ENCODE data around the gene FAAP100. TPM values are rescaled to one million over a fixed set of nuclear protein-coding genes. Genes with fewer than 3 reads are reported as not detected.

Gene FAAP100
- total and polyA plus RNA-seq, 2 donors: 14.0 to 21.0 TPM

DNA sequence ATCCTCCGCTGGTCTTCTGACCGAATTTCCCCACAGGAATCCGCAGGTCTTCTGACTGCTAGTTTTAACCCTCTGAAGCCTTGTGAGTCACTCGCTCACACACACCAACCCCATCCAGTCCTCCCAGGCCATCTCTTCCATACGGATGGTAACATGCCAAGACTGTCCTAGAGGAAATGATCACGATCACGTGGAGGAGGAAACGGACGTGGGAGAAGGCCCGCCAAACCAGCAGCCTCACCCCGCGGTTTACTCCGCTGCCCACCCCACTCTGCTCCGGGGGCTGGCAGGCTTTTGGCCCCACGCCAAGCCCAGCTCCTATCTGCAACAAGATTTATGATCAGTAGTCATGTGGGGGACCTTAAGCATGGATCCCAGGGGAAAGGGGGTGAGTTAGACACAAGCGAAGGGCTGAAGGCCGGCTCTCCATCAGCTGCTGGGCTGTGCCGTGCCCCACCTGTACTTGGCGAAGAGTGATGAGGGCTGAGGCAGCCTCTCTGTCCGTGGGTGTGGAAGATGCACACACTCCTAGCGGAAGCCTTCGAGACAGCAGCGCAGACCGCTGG lies 1.5 kb upstream of the FAAP100 start:
- Histone ChIP-seq H3K4me3 (ENCODE audit: low read depth, low read length) (no peak overlapping the region), H3K36me3 (ENCODE audit: insufficient read depth) (peaks cover 2% of the 10 kb centered on the region), H3K27ac (ENCODE audit: low read depth) (no peak overlapping the region), H3K4me1 (ENCODE audit: insufficient read depth) (no peaks in the 10 kb centered on the region)
- 22% methylated on average over 24 of the region's 24 CpGs for WGBS
- no peak for DNase-seq (ENCODE audit: extremely low spot score)

DNA sequence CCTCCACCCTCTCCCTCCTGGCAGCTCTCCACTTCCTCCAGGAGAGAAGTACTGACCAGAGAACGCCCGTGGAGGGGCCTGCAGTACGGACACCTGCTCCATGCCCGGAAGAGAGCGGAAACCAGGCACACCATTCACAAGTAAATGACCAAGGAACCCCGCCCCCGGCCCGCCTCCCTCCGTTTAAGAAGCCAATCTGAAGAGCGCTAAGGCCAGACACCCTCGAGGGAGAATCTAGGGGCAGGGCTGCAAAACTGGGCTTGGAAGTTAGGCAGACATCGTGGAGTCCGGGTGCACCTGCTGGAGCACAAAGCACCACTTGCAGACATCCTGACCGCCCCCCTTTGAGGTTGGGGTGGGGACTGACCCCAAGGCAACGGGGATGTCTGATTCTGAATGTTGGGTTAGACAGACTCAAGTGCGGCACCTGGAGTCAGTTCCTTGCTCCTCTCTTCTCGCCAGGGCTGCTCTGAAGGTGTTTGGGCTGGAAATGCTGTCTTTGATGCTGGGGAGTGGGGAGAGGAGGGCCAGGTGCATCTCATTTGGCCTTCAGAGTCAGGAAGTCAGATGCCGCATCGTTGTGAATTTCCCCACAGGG lies 964 bp upstream of the FAAP100 start:
- Histone ChIP-seq H3K4me1 (ENCODE audit: insufficient read depth) (no peaks in the 10 kb centered on the region), H3K36me3 (ENCODE audit: insufficient read depth) (peaks cover under 1% of the 10 kb centered on the region), H3K27ac (ENCODE audit: low read depth) (no peak overlapping the region), H3K4me3 (ENCODE audit: low read depth, low read length) (peak overlapping the region; percentile 95)
- 3% methylated on average over 19 of the region's 19 CpGs for WGBS
- DNase-seq (ENCODE audit: extremely low spot score): peak; percentile 49

DNA sequence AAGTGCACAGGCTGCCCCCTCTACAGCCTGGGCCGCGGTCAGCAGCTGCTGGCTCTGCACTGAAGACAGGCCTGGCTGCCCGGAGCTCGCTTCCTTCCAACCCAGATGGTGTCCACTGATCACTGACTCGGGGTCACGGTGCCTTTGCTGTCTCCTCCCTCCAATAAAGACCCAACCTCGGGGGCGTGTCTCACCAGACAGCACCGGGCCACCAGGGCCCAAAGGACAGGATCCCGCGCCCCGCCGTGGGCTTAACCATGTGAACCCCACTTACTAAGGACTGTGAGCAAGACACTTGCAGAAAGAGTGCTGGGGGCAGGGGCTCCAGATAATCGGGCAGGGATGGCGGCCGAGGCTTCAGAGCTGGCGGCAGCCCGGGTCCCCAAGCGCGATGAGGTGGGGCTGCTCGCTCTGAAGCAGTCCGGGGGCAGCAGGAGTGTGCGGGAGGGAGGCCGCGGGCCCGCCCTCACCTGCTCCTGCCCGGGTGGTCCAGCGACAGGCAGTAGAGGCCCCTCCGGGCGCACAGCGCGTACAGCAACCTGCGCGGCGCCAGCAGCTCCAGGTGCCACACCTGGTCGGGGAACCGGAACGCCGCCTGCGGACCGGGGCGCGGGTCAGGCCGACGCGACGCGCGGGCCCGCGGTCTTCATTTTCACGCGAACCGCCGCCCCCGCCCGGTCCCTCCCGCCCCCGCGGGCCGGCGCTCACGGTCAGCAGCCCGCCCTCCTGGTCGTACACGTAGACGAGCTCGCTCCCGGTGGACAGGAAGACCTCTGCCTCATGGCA lies 502 bp downstream of the FAAP100 start:
- peak overlapping the region; percentile 44 for H3K27ac ChIP-seq (ENCODE audit: low read depth)
- DNase-seq (ENCODE audit: extremely low spot score): no peak
- WGBS: 1% methylated on average over 69 of the region's 69 CpGs
- no peaks in the 10 kb centered on the region for H3K4me1 ChIP-seq (ENCODE audit: insufficient read depth)
- peaks cover 3% of the 10 kb centered on the region for H3K36me3 ChIP-seq (ENCODE audit: insufficient read depth)
- H3K4me3 ChIP-seq (ENCODE audit: low read depth, low read length): peak overlapping the region; percentile 95

DNA sequence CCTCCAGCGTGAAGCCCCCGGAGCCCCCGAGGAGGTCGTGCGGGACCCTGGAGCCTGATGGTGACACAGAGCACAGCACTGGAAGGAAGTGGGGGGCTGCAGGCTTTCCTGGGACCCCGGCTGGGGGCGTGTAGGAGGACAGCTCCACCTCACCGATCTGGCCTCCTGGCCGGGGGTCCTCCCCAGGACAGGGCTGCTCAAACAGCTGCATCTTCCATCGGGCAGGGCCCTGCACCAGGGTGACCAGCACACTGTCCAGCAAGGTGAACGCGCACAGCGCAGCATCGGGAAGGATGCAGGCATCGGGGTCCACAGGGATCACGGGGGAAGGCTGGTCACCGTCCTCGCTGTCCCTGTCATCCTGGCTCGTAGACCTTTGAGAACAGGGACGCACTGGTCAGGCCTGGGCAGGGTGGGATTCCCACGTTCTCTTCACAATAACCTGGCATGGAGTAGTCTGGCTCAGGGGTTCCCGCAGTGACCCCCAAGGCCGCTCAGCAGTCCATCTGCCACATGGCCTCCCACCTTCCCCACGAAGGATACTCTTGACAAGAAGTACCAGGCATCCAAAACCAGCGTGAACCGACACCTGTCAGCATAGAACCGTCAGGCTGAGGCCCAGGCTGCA lies 1.2 kb downstream of the FAAP100 start:
- Histone ChIP-seq H3K36me3 (ENCODE audit: insufficient read depth) (peaks cover 3% of the 10 kb centered on the region), H3K4me3 (ENCODE audit: low read depth, low read length) (peak overlapping the region; percentile 95), H3K4me1 (ENCODE audit: insufficient read depth) (no peaks in the 10 kb centered on the region), H3K27ac (ENCODE audit: low read depth) (no peak overlapping the region)
- 81% methylated on average over 27 of the region's 27 CpGs for WGBS
- DNase-seq (ENCODE audit: extremely low spot score): no peak

GRCh38 chr17:81550285-81550684 lies 1.9 kb downstream of the FAAP100 start:
- Histone ChIP-seq H3K27ac (ENCODE audit: low read depth) (no peak overlapping the region), H3K36me3 (ENCODE audit: insufficient read depth) (peaks cover 3% of the 10 kb centered on the region), H3K4me3 (ENCODE audit: low read depth, low read length) (no peak overlapping the region), H3K4me1 (ENCODE audit: insufficient read depth) (no peaks in the 10 kb centered on the region)
- no peak for DNase-seq (ENCODE audit: extremely low spot score)
- WGBS: 93% methylated on average over 15 of the region's 15 CpGs

DNA sequence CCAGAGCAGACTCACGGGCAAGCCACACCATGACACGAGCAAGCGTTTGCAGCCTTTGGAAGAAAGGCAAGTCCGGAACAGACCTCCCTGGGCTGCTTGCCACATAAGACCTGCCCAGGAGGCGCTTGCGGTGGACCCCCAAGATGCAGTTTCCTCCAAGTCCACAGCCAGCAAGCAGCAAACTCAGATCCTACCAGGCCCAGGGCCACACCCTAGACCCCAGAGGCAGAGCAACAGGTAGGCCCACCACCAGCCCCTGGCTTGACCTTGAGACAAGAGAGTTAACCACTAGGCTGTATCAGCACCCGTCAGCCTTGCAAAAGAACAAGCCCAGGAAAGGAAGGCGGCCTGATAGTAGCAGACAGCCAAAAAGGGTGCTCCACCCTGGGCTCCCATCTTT lies 2.3 kb downstream of the FAAP100 start:
- WGBS: 91% methylated on average over 8 of the region's 8 CpGs
- no peak for DNase-seq (ENCODE audit: extremely low spot score)
- H3K36me3 ChIP-seq (ENCODE audit: insufficient read depth): peaks cover 3% of the 10 kb centered on the region

GRCh38 chr17:81549031-81549557 lies 3.1 kb downstream of the FAAP100 start:
- Histone ChIP-seq H3K36me3 (ENCODE audit: insufficient read depth) (peaks cover 3% of the 10 kb centered on the region), H3K27ac (ENCODE audit: low read depth) (no peak overlapping the region), H3K4me1 (ENCODE audit: insufficient read depth) (no peaks in the 10 kb centered on the region), H3K4me3 (ENCODE audit: low read depth, low read length) (no peak overlapping the region)
- 82% methylated on average over 16 of the region's 16 CpGs for WGBS
- no peak for DNase-seq (ENCODE audit: extremely low spot score)

More for the DNA sequence above, 2.3 kb downstream of the FAAP100 start:
- Histone ChIP-seq H3K27ac (ENCODE audit: low read depth) (no peak overlapping the region), H3K4me1 (ENCODE audit: insufficient read depth) (no peaks in the 10 kb centered on the region), H3K4me3 (ENCODE audit: low read depth, low read length) (no peak overlapping the region)

DNA sequence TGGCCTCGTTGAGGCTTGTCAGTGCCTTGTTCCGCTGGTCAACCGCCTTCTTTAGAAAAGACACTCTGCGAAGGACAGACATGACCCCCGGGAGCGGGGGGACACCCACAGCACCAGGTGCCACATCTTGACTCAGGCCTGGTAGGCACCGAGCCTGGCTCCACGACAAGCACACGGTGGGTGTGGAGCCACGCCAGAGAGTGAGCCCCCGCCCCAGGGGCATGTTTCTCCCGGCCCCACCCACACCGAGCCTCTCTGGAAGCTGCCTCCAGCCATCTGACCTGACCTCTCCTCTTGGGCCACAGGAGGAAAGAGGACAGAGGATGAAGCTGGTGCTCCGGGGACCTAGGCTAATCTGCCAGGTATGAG lies 4.6 kb downstream of the FAAP100 start:
- Histone ChIP-seq H3K4me3 (ENCODE audit: low read depth, low read length) (no peak overlapping the region), H3K27ac (ENCODE audit: low read depth) (no peak overlapping the region), H3K4me1 (ENCODE audit: insufficient read depth) (no peaks in the 10 kb centered on the region), H3K36me3 (ENCODE audit: insufficient read depth) (peaks cover 6% of the 10 kb centered on the region)
- DNase-seq (ENCODE audit: extremely low spot score): no peak
- 85% methylated on average over 14 of the region's 14 CpGs for WGBS

GRCh38 chr17:81546906-81547613 lies 5.1 kb downstream of the FAAP100 start:
- peaks cover 6% of the 10 kb centered on the region for H3K36me3 ChIP-seq (ENCODE audit: insufficient read depth)
- WGBS: 86% methylated on average over 36 of the region's 36 CpGs

GRCh38 chr17:81545160-81545949 lies 6.8 kb downstream of the FAAP100 start:
- 90% methylated on average over 24 of the region's 24 CpGs for WGBS
- peaks cover 8% of the 10 kb centered on the region for H3K36me3 ChIP-seq (ENCODE audit: insufficient read depth)
- H3K4me3 ChIP-seq (ENCODE audit: low read depth, low read length): no peak overlapping the region
- no peak for DNase-seq (ENCODE audit: extremely low spot score)
- H3K27ac ChIP-seq (ENCODE audit: low read depth): no peak overlapping the region
- H3K4me1 ChIP-seq (ENCODE audit: insufficient read depth): no peaks in the 10 kb centered on the region

More at GRCh38 chr17:81546906-81547613, 5.1 kb downstream of the FAAP100 start:
- Histone ChIP-seq H3K4me1 (ENCODE audit: insufficient read depth) (no peaks in the 10 kb centered on the region), H3K27ac (ENCODE audit: low read depth) (no peak overlapping the region), H3K4me3 (ENCODE audit: low read depth, low read length) (no peak overlapping the region)
- no peak for DNase-seq (ENCODE audit: extremely low spot score)

DNA sequence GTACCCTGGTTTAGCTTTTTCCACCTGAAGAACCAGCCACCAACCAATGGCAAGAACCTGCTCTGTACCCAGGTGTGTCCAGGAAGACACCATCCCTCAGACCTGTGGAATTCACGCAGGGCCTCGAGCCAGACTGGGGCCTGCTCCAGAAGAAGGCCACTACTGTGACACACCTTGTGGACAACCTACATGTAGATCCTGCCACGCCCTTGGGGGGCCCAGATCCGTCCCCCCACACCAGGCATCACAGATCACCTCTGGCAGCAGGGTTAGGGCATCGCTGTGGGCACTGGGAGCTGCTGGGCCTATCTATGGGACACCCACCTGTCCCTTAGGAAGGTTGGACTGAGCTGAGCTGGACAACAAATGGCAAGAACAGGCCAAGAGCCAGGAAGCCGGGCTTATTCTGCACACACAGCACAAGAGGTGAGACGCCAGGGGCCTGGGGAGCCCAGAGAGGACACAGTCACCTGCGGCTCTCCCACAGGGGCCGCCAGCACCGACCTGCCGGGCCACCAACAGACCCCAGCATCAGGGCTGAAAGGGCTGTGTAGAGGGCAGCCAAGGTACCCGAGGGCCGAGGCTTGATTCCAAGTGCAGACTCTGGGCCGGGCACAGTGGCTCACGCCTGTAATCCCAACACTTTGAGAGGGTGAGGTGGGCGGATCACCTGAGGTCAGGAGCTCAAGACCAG lies 7.7 kb downstream of the FAAP100 start:
- Histone ChIP-seq H3K36me3 (ENCODE audit: insufficient read depth) (peaks cover 8% of the 10 kb centered on the region), H3K27ac (ENCODE audit: low read depth) (no peak overlapping the region), H3K4me1 (ENCODE audit: insufficient read depth) (no peaks in the 10 kb centered on the region), H3K4me3 (ENCODE audit: low read depth, low read length) (no peak overlapping the region)
- 93% methylated on average over 16 of the region's 16 CpGs for WGBS
- DNase-seq (ENCODE audit: extremely low spot score): no peak

- DNase-seq (ENCODE audit: extremely low spot score): no peak
- H3K36me3 ChIP-seq (ENCODE audit: insufficient read depth): peaks cover 8% of the 10 kb centered on the region
- WGBS: 98% methylated on average over 15 of the region's 15 CpGs
- no peaks in the 10 kb centered on the region for H3K4me1 ChIP-seq (ENCODE audit: insufficient read depth)
- no peak overlapping the region for H3K27ac ChIP-seq (ENCODE audit: low read depth)
- H3K4me3 ChIP-seq (ENCODE audit: low read depth, low read length): no peak overlapping the region
These were observed 8.4 kb downstream of the FAAP100 start for GRCh38 chr17:81543756-81544155.

Measured in urinary bladder (tissue), 4 donors.